Fibroblast of pulmonary artery (primary cell): ENCODE results near the gene USP10.

ENCODE experiments used
- DNase-seq: peaks from one replicate; pipeline ENCODE4 v3.0.0-alpha.2; 2010; ENCODE audit warnings: low read depth
- H3K4me3 ChIP-seq: replicated peaks from 2 replicates; pipeline ENCODE4 v1.5.1; 2011; ENCODE audit warnings: low read depth, mild to moderate bottlenecking, control low read depth, low read length, moderate library complexity
- TF ChIP-seq, protein P1 (sequence below): IDR thresholded peaks from 2 replicates; pipeline ENCODE4 v1.5.1; 2011; ENCODE audit warnings: mild to moderate bottlenecking, control low read depth, low read length, inconsistent platforms; ENCODE audit errors: missing control alignments

The USP10 gene

DNA sequence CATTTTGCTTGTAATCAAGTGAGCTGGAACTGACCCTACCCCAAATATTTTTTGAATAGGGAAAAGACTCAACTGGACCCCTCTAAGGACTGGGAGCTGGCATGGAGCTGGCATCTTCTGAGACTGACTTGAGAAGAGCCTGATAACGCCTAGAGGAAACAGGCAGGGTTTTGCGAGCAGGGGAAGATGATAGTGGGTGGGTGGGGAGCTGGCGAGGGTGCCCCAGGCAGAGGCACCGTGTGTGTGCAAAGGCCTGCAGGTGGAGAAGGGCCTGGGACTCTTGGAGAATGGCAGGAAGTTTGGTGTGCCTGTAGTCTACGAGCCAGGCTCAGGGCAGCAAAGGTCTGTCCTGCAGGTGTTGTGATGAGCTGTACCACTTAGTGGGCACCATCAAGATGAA is 124.1 kb downstream of the USP10 start:
- H3K4me3 ChIP-seq: no peak overlapping the region
- DNase-seq: no peak
- TF ChIP-seq, protein P1, sequence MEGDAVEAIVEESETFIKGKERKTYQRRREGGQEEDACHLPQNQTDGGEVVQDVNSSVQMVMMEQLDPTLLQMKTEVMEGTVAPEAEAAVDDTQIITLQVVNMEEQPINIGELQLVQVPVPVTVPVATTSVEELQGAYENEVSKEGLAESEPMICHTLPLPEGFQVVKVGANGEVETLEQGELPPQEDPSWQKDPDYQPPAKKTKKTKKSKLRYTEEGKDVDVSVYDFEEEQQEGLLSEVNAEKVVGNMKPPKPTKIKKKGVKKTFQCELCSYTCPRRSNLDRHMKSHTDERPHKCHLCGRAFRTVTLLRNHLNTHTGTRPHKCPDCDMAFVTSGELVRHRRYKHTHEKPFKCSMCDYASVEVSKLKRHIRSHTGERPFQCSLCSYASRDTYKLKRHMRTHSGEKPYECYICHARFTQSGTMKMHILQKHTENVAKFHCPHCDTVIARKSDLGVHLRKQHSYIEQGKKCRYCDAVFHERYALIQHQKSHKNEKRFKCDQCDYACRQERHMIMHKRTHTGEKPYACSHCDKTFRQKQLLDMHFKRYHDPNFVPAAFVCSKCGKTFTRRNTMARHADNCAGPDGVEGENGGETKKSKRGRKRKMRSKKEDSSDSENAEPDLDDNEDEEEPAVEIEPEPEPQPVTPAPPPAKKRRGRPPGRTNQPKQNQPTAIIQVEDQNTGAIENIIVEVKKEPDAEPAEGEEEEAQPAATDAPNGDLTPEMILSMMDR: no peak

DNA sequence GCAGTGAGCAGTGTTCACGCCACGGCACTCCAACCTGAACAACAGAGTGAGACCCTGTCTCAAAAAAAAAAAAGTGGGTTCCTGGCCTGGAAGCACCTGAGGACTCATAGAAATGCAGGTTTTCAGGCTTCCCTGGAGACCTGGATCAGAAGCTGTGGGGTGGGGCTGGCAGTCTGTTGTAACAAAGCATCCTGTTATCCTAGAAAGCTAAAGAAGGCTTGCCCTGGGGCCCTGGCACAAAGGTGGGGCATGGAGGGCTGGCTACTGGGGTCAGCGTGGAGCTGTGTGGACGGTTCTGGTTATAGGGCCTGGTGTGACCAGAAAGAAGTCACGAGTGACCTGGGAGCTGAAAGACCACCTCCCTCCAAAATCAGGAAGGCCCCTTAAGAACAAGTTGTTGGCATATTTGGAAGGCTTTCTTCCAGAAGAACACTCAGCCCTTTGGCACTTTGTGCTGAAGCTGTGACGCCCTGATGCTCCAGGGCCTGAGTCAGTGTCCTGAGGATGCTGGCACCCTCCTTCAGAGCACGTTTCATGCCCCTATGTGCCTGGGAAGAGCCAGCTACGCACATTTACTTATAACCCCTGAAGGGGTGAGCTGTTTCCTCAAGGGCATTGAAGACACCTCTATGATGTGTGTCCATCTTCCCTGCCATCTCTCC is 126.2 kb downstream of the USP10 start:
- TF ChIP-seq, protein P1: no peak
- no peak for DNase-seq
- no peak overlapping the region for H3K4me3 ChIP-seq

DNA sequence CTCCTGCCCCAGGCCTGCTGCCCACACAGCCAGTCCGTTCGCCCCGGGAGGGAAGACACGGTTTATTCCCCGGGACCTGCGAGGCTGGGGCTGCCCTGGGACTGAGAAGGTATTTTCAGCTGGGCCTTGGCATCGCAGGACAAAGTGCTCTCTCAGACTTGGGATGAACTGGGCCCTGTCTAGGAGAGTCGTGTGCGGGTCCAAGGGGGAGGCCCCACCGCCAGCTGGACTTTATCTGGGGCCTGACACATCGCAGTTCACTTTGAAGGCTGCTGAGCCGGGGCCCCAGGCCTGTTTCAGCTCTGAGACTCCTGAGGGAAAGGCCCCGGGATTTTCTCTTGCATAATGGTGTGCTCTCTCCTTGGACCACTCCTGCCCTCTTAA is 126.8 kb downstream of the USP10 start:
- TF ChIP-seq, protein P1: no peak
- no peak overlapping the region for H3K4me3 ChIP-seq
- peak; percentile 75 for DNase-seq

DNA sequence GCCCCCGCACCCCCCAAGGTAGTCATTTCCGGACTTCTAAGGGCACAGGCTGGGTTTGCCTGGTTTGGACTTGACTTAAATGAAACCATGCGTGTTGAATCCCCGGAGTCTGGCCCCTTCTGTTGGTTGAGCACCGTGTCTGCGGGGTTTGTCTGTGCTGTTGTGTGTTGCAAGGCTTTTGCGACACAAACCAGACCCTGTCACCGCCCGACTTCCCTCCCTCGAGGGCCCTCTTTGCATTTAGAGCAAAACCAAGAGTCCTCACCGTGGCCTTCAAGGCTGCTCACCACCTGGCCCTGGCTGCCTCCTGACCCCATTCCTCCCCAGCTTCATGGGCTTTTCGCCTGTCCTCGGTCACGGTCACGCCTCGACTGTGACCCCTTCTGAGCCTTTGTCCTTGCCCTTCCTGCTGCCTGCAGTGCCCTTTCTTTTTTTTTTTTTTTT is 127.4 kb downstream of the USP10 start:
- H3K4me3 ChIP-seq: no peak overlapping the region
- peak; percentile 53 for DNase-seq
- TF ChIP-seq, protein P1: no peak

DNA sequence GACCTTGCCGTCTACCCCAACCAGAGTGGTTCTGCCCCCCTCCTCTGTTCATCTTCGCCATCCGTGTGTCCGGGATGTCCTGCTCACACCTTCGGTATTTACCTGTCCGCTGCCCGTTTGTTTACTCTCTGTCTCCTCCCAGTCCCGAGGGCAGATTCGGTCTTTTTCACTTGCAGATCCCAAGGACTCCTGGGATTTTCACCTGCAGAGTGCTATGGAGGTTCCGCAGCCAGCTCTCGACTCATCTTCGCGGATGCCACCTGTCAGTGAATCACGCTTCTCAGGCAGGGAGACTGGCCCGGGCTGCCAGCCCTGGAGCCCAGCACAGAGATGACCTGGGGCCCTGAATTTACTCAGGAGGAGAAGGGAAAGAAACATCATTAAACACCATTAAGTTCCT is 128.1 kb downstream of the USP10 start:
- TF ChIP-seq, protein P1: no peak
- DNase-seq: no peak
- H3K4me3 ChIP-seq: no peak overlapping the region

DNA sequence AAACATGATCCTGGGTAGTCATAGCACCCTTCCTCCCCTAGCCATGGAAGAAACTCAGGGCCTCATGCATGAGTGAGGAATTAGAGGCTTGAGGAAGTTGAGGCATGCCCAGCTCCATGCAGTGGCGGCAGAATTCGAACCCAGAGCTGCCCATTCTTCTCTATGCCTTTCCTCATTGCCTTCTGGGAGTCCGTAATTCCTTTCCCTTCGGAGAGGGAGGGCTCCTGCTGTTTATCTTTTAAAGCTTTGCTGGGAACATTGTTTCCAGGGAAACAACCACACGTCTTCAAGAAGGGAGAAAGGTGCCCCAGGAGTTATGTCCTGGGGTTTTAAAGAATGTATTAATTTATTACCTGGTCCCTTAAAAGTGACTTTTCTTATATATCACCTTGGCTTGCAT is 128.5 kb downstream of the USP10 start:
- no peak for DNase-seq
- H3K4me3 ChIP-seq: no peak overlapping the region
- TF ChIP-seq, protein P1: no peak
